Stimulated activated CD8-positive, alpha-beta memory T cell treated with anti-CD3 and anti-CD28 coated beads, Interleukin-4, amount 100 ng/mL, for 48 hours (primary cell): ENCODE data around the gene TRERF1.
A peak's percentile ranks its signal among the peaks of the same experiment; 100 is the strongest.

Experiments
- DNase-seq: peaks from one replicate; pipeline ENCODE4 v3.0.0-alpha.2; 2020

TRERF1 gene

GRCh38 chr6:42363926-42364849 lies 87.5 kb downstream of the TRERF1 start:
- DNase-seq, result no peak

- no peak for DNase-seq
These were observed 90.7 kb downstream of the TRERF1 start for GRCh38 chr6:42361036-42361435.

GRCh38 chr6:42359021-42359420 lies 92.7 kb downstream of the TRERF1 start:
- no peak for DNase-seq

- DNase-seq, result no peak
These were observed 96.3 kb downstream of the TRERF1 start for GRCh38 chr6:42355416-42355815.

GRCh38 chr6:42354702-42355101 lies 97.0 kb downstream of the TRERF1 start:
- DNase-seq, result no peak

GRCh38 chr6:42352856-42353564 lies 98.7 kb downstream of the TRERF1 start:
- no peak for DNase-seq

- no peak for DNase-seq
These were observed 100.8 kb downstream of the TRERF1 start for GRCh38 chr6:42350911-42351310.

- no peak for DNase-seq
These were observed 101.8 kb downstream of the TRERF1 start for GRCh38 chr6:42349753-42350511.

- DNase-seq, result no peak
These were observed 104.3 kb downstream of the TRERF1 start for GRCh38 chr6:42347456-42347855.

- DNase-seq, result peak; percentile 45
These were observed 105.9 kb downstream of the TRERF1 start for GRCh38 chr6:42345696-42346416.

GRCh38 chr6:42344756-42345155 lies 107.0 kb downstream of the TRERF1 start:
- DNase-seq, result peak; percentile 18

GRCh38 chr6:42341771-42342553 lies 109.8 kb downstream of the TRERF1 start:
- no peak for DNase-seq

GRCh38 chr6:42341221-42341620 lies 110.5 kb downstream of the TRERF1 start:
- DNase-seq, result no peak

- no peak for DNase-seq
These were observed 111.2 kb downstream of the TRERF1 start for GRCh38 chr6:42340511-42340910.

GRCh38 chr6:42339991-42340401 lies 111.7 kb downstream of the TRERF1 start:
- peak; percentile 65 for DNase-seq

- peak; percentile 43 for DNase-seq
These were observed 112.9 kb downstream of the TRERF1 start for GRCh38 chr6:42338744-42339222.

- DNase-seq, result no peak
These were observed 113.6 kb downstream of the TRERF1 start for GRCh38 chr6:42337985-42338743.

GRCh38 chr6:42336431-42336830 lies 115.3 kb downstream of the TRERF1 start:
- DNase-seq, result no peak

GRCh38 chr6:42335896-42336295 lies 115.8 kb downstream of the TRERF1 start:
- DNase-seq, result no peak

GRCh38 chr6:42334870-42335269 lies 116.9 kb downstream of the TRERF1 start:
- no peak for DNase-seq

GRCh38 chr6:42333612-42334011 lies 118.1 kb downstream of the TRERF1 start:
- DNase-seq, result no peak
